ENCODE measurements around the gene MAB21L4. TPM values are rescaled to one million over a fixed set of nuclear protein-coding genes. Genes with fewer than 3 reads are reported as not detected.

The MAB21L4 gene
- total RNA-seq, 1 experiment from 2014 or later: 0.15 TPM

GRCh38 chr2:240915526-240916341 is 19.8 kb upstream of the MAB21L4 start:
- Mint-ChIP-seq H3K27ac (no peak overlapping the region), H3K4me1 (peaks cover 2 to 6% of the 10 kb centered on the region in 2 experiments; a peak in 2 of 4 replicates), H3K4me3 (peak overlapping the region; percentile 51 to 76), H3K27me3 (ENCODE audit: low read depth) (peaks cover 18% of the 10 kb centered on the region), H3K36me3 (ENCODE audit: insufficient read depth in 1 of 3, low read depth in 3 of 3) (no peaks in the 10 kb centered on the region), H3K9me3 (no peaks in the 10 kb centered on the region)
- H3K4me2 ChIP-seq (ENCODE audit: insufficient read depth, insufficient read length, low read length): peak overlapping the region; percentile 41
- no peak overlapping the region for H3K56ac ChIP-seq (ENCODE audit: insufficient read length, low read depth, low read length)
- no peaks in the 10 kb centered on the region for H3K9me3 ChIP-seq (ENCODE audit: control insufficient read depth, low read depth, low read length)
- no peak for DNase-seq
- no peak overlapping the region for H3K9ac ChIP-seq (ENCODE audit: extremely low read depth, insufficient read length, low read length)
- TF ChIP-seq CTCF (conservative IDR thresholded peaks at IDR 0.05): no peak
- H4K5ac ChIP-seq (ENCODE audit: insufficient read length, low read depth, low read length): no peak overlapping the region
- no peak overlapping the region for H2BK15ac ChIP-seq (ENCODE audit: low read depth, low read length)
- no peak overlapping the region for H3K18ac ChIP-seq (ENCODE audit: insufficient read length, low read depth, low read length)
- no peak overlapping the region for H3T11ph ChIP-seq (ENCODE audit: low read length)
- no peak overlapping the region for H2AK5ac ChIP-seq (ENCODE audit: insufficient read length, low read length)
- no peak overlapping the region for H2AFZ ChIP-seq (ENCODE audit: low read length)
- H3K14ac ChIP-seq (ENCODE audit: insufficient read depth, low read length): no peak overlapping the region
- no peaks in the 10 kb centered on the region for H4K20me1 ChIP-seq (ENCODE audit: control insufficient read depth, insufficient read depth, insufficient read length)
- H4K91ac ChIP-seq (ENCODE audit: insufficient read length, low read depth, low read length): no peak overlapping the region
- no peaks in the 10 kb centered on the region for H3K27me3 ChIP-seq (ENCODE audit: insufficient read depth, low read length)
- WGBS (ENCODE audit: extremely low coverage, insufficient read length, low lambda C conversion rate): no CpG with 5 or more reads among the region's 34 CpGs
- H2BK120ac ChIP-seq (ENCODE audit: low read depth, low read length, poor library complexity, severe bottlenecking): no peak overlapping the region
- H3K79me1 ChIP-seq (ENCODE audit: insufficient read depth, low read depth, low read length, poor library complexity, severe bottlenecking): no peaks in the 10 kb centered on the region
- no peak overlapping the region for H3K23ac ChIP-seq (ENCODE audit: insufficient read length, low read depth, low read length)
- H2BK5ac ChIP-seq (ENCODE audit: insufficient read length, low read length): no peak overlapping the region
- no peaks in the 10 kb centered on the region for H3K79me2 ChIP-seq (ENCODE audit: insufficient read depth, low read length)
- no peaks in the 10 kb centered on the region for H3K4me1 ChIP-seq (ENCODE audit: insufficient read depth, low read length)
- H4K8ac ChIP-seq (replicated peaks; ENCODE audit: insufficient read length, low read depth, low read length): no peak overlapping the region
- H2BK12ac ChIP-seq (ENCODE audit: insufficient read length, low read depth, low read length): no peak overlapping the region
- no peaks in the 10 kb centered on the region for H3K23me2 ChIP-seq (ENCODE audit: insufficient read length, low read depth, low read length, poor library complexity, severe bottlenecking)
- H2BK20ac ChIP-seq (ENCODE audit: low read depth, low read length, poor library complexity, severe bottlenecking): no peak overlapping the region
- H3K4ac ChIP-seq (ENCODE audit: low read depth, low read length): no peak overlapping the region
- no peak overlapping the region for H3K27ac ChIP-seq (ENCODE audit: insufficient read length, low read depth, low read length)

All from H9 (cell line).